GM19372 (cell line): ENCODE results near the gene PROKR1.

ENCODE experiments used
- ATAC-seq: cut with Tn5 transposase; IDR thresholded peaks from one replicate; pipeline ENCODE4 v1.9.1; 2021; ENCODE audit warnings: mild to moderate bottlenecking, low read depth, moderate library complexity; ENCODE audit not compliant: unreplicated experiment

Gene PROKR1

GRCh38 chr2:68695971-68696370, 52.6 kb downstream of the PROKR1 start:
- ATAC-seq: no peak

GRCh38 chr2:68696554-68696953, 53.2 kb downstream of the PROKR1 start:
- no peak for ATAC-seq

GRCh38 chr2:68698567-68699377, 55.4 kb downstream of the PROKR1 start:
- ATAC-seq: no peak

GRCh38 chr2:68700560-68700959, 57.2 kb downstream of the PROKR1 start:
- ATAC-seq: no peak

- ATAC-seq: no peak
Observed at GRCh38 chr2:68706637-68707036, 63.3 kb downstream of the PROKR1 start.
